Right hindlimb (tissue), 1 donor: Measurements from ENCODE around the gene LTBP1.

ENCODE experiments used
- DNase-seq: peaks from one replicate; pipeline ENCODE4 v3.0.0-alpha.2; 2018

Gene LTBP1

DNA sequence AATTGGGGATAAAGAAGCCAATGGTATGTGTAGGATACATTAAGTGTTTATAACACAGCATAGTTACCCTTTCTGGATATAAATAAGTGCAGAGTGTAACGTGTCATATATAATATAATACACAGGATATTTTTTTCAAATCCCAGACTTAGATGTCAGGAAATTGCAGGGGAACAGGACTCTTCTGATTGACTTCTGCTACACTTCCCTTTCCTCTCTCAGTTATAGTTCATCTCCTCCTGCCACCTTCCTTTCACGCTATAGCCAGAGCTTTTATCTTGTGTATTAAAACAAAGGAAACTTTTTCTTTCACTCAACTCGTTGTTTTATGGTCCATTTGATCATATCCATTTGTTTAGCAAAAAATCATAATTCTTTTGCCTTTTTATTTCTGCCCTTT, 371.7 kb downstream of the LTBP1 start:
- no peak for DNase-seq

DNA sequence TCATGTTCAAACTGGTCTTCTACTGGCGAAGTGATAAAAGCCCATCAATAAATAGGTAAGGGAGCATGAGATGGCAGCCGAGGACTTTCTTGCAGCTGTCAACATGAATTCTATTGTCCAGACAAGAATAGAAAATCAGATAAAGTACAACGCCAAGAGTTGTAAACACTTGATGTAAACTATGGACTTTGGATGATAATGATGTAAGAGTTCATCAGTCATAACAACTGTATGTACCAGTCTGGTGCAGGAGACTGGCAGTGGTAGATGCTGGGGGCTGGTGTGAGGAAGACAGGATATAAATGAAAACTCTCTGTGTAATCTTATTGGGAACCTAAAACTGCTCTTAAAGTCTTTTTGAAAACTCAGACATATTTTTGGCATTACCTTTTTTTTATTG, 373.8 kb downstream of the LTBP1 start:
- no peak for DNase-seq

DNA sequence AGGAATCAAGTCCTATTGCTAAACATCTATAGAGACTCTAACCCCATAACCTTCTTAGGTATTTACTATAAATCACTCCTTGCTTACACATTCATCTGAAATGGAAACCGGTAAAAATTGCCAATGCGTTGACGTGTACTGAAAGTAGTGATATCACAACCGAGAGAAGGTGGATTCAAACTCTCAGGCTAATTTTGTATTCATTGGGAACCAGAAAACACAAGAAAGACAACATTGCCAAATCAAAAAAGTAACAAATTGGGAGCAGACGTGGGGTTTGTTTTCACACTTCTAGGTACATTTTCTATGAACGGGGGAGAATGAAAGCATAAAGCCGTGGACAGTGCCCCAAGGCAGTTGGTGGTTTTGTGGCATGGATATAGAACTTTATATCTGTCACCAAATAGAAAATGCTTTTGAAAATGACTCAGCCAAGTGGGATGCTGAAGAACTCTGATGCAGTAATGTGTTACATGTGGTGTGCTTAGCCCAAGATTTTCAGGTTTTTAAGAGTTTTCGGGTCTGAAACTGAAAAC, 374.6 kb downstream of the LTBP1 start:
- no peak for DNase-seq

DNA sequence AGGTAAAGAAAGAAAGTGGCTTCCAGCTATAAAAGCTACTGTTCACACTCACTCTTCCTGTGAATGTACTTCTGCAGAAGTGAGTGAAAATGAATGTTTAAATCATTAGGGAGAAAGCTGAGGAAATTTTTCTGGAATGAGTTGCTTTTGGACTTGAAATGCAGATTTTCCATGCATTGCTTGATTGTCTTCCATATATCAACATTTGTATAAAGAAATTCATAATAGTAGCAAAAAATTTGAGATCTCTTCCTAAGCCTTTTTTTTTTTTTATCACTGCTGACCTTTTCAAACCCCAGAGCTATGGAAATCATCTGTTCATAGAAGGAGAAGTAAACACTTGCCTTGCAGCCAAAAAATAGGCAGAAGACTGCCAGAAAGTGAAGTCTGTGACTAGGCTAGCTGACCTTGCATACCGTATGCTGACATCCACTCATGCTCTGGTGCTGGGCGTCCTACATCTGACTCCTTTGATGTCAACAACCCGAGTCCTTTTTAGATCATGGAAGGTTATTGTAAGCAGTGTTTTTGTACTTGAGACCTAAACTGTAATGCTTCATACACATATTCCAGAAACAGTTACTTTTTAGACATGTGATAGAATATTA, 375.2 kb downstream of the LTBP1 start:
- peak; percentile 49 for DNase-seq

DNA sequence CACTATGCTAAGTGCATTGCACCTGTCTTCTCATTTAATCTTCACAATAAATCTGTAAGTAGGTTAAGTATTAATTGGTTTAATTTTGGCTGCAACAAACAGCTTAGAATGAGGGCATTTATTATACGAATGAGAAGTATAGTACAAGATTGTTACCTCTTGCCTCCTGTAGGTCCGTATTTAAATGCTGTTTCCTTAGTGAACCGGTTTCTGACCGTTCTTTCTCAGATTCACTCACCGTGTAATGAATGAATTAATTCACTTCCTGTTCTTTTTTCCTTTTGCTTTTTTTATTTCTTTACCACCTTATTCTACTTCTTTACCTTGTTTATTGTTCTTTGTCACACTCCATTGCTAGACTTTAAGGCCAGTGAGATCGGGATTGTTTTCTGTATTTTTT, 375.9 kb downstream of the LTBP1 start:
- no peak for DNase-seq

DNA sequence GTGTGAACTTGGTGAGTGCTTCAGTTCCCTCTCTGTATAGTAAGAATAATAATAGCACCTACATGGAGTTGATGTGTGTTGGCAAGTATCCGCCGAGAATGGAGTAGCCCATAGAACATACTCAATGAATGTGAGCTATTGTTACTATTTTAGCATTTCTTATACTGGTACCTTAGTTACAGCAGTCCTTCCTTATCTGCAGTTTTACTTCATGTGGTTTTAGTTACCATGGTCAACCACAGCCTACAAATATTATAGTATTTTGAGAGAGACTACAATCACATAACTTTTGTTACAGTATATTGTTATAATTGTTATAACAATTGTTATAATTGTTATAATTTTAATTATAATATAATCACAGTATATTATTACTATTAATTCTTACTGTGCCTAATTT, 377.2 kb downstream of the LTBP1 start:
- DNase-seq = no peak

DNA sequence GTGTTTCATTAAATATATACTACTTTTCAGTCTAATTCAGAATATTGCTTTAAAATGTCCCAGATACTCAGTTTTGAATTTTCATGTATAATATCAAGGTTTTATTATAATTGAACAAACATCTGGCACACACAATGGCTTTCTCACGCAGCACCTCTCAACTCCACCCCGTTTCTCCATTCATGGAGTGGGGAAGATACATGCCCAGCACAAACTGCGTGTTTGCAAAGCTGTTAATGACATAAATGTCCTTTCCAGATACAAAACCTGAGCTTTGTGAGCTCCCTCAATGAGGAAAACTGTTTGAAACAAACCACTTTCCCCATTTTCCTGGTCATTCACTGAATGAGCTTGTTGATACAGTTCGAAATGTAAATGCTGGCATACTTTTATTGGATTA, 379.3 kb downstream of the LTBP1 start:
- DNase-seq = no peak

DNA sequence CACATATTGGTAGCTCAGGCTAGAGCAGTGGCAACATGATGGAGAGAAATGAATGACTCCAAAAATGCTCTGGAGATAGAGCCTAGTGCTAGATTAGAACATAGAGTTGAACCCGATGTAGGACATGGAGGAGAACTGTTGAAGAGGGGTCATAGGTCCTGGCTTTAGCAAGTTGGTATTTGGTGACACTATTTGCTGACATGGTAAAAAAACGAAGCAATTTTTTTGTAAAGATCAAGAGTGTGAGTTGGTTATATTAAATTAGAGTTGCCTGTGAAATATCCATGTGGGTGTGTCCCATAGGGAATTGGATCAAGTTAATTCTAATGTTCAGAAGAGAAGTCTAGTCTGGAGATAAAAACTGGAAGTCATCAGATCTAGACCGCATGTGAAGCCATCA, 386.7 kb downstream of the LTBP1 start:
- DNase-seq = no peak

DNA sequence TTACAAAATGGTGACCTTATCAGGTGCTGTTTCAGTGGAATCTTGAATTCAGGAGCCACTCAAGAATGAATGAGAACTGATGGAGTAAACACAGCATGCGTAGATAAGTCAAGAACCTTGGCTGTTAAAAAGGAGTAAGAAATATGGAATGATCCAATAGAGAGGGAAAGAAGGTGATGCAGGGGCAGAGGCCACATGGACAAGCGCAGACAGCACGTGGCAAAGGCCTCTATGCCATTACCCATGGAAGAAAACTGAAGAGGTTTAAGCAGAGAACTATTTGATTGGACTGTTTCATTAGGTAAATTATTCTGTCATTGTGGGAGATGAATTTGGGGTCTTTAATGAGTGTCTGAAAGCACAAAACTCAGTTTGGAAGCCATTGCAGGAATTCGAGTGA, 387.3 kb downstream of the LTBP1 start:
- DNase-seq = no peak

DNA sequence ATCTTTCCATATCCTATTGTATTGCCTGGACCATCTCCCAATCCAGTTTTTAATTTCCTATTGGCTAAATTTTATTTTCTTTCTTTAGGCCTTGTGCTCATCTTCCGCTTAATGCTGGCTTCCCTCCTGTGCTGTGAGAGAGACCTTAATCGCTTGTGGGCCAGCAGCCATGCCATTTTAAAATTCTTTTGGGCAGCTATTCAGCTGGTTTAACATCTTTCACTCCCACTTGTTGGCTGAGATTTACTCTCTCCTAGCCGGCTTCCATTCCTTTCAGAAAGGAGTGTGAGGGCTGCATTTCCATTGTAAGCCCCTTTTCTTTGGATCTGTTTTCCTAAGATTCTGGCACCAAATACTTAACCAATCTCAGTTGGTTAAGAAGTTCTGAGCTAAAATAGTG, 388.8 kb downstream of the LTBP1 start:
- peak; percentile 53 for DNase-seq

DNA sequence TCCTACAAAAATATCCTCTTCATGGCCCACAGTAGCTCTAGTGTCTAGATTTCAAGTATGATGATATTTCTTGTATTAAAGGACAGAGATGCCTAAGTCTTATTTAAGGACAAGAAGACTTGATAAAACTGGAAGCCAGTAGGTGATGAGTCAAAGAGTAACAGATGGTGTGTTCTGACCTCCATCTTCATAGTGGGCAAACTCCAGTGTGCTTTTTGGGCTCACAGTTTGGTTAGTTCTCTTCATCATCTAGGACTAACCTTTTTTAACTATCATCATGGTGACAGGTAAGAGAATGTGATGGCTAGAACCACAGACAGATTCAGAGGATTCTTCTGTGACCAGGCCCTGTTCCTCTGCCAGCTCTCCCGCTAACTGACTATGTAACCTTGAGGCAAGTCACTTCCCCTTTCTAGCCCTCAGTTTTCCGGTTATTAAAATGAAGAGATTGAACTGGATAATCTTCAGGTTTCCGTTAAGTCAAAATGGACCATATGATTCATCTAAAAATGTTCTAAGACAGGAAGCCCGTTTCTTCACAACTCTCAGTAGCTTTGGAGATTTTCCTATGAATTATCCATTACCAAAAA, 389.4 kb downstream of the LTBP1 start:
- no peak for DNase-seq

DNA sequence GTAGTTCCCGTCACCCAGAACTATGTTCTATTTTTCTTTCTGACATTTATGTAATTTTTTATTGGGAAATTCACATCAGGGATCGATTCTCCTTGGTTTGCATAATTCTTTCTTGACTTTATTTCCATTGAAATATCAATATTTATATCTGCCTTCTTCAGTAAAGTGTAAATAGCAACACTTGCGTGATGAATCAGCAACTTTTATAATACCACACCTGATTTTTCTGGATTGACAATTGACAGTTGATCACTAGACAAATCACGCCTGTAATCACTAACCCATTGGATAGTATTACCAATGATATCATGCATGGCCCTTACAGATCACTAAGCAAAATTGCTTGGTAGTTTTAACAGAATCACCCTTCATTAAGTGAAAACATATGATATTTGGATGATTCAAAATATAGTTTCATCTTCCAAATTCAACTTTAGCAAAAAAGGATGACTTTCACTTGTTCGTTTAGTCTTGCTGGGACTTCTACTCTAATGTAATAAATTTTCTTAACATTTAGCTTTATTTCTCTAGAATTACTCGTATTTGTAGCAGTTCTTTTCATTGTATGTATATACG, 390.7 kb downstream of the LTBP1 start:
- DNase-seq = no peak

DNA sequence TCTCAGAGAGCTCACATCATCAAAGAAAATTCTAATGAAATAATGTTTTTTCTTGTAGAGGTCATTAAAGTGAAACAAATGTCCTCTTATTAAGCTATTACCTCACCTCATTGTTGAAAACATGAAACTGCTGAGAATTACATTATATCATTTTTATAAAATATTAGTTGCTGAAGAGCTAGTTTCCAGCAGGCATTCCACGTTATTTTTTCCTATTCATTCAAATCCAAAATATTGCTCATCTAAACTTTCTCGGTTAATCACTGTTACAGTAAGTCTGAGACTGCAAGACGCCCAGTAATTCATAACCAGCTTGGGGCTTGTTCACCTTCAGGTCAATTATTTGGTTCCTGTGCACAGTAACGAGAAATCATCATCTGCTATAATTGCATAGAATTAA, 391.2 kb downstream of the LTBP1 start:
- no peak for DNase-seq

DNA sequence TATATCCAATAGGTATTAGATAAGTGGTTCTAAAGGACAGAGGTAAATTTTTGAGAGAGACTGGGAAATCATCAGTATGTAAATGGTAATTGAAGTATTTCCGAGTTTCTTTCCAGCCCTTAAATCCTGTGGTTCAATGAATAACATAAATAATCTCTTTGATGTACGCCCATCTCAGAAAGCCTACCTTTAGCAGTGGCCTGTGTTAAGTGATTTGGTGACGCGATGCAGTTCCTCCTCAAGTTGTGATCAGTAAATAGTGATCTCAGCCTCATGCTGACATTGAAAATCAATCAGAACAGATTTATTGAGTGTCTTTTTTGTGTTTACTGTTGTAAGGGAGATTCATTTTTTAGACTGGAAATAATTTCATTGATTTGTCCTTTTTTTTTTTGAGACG, 392.5 kb downstream of the LTBP1 start:
- no peak for DNase-seq

DNA sequence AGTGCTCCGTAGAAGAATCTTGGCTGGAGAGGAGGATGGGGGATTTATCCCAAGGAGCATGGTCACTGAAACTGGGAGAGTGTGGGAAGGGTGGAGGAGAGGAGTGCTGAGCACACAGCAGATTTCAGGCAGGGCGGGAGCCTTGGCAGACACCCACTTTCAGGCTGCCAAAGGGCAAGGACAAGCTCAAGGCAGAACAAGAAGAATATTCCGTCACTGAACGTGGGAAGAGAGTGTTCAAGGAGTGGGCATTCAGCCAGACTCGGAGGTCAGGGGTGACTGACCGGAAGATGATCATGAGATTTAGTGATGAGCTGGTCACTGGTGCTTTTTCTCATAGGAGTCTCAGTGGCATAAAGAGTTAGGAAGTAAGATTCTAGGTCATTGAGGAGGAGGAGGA, 393.5 kb downstream of the LTBP1 start:
- DNase-seq = peak; percentile 51

DNA sequence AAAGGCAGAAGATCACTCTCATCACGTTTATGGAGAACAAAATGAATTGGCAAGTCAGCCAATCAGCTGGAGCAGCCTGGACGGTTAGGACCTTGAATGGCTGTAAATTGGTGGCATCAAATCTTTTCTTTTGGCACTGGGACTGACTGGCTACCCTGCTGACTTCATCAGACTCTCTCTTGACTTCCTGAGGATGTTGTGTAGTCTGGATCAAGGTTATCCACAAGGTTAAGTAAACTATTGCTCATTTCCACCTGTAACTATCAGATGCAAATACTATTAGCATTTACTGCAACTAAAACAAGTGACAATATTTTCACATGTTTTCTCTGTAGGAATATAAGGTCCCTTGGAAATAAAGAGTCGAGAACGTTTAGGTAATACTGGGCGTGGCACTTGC, 395.4 kb downstream of the LTBP1 start:
- no peak for DNase-seq

DNA sequence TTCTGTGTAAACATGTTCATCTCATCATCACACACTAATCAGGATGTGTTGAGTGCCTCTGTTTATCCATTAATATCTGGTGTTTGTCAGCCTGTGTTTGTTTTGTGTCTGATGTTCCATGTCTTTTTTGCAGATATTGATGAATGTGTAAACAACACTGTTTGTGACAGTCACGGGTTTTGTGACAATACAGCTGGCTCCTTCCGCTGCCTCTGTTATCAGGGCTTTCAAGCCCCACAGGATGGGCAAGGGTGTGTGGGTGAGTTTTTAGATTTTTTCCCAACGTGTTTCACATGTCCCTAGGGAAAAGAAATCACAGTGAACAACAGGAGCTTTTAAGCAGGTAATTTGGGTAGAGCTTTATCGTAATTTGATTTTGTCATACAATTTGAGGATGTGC, 396.0 kb downstream of the LTBP1 start:
- DNase-seq = no peak

DNA sequence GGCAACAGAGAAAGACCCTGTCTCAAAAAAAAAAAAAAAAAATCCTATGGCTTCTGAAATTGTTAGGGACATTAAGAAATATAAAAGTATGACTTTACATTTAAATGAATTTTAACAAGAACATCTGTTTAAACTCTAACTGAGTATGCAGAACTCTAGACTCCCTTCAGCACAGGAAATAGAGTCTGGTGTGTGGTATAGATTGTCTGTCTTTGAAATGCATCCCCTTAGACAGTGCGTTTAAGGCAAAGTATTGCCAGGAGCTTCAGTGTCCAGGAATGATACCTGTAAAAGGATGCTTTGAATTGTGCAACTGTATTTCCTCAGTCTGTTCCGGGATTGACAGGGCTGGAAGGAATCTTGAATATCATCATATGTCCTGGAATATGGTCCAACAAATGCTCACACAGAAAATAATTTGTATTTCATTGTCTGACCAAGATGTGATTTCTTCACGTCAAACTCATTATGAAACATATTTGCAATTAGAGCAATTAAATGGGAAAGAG, 396.7 kb downstream of the LTBP1 start:
- no peak for DNase-seq

DNA sequence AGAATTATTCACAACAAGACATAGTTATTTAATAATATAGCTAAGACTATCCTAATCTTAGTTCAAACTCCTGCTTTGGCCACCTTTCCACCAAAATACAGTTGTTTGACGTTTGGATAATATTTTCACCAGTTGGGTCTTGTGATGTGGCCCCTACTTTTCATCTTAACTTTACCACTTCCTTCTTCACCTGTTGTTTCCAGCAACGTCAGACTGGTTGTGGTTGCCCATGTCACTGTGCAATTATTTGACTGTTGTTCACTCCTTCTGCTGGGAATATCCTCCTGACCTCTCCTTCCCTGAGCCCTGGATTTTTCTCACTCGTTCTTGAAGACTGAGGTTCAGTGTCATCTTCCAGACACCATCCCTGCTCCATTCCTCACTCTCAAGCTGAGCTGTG, 397.5 kb downstream of the LTBP1 start:
- no peak for DNase-seq

DNA sequence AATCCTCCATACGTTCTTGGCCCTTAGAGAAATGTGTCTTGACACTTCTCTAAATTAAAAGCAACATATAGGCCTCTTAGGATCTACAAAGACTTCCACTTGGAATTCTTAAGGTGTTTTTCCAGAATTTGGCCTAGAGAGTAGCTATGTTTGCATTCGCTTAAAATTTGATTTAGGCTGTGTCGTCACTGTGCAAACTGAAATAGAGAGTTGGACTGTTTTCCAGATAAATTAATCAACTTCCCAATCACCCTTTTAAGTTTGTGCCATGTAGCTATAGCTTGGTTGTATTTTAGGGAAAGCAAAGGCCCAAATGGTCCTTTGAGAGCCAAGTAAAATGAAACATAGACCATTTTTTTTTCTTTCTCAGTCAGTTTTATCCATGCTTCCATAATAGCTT, 401.1 kb downstream of the LTBP1 start:
- no peak for DNase-seq

DNA sequence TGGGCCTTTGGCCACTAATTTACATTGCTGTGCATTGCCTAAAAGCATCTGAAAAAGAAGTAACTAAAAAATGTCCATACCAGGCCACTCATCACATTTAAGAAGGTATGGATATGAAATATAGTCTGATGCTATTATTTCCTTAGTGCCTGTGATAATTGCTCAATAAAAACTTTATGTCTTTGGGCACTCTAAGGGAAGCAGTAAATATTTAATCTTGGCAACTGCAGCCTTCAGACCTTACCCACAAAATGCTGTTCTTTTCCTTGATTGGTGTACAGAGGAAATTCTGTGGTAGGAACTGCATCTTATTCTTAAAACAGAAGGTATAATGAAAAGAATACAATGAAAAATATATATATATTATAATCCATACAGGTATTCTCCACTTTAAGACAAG, 403.9 kb downstream of the LTBP1 start:
- no peak for DNase-seq

DNA sequence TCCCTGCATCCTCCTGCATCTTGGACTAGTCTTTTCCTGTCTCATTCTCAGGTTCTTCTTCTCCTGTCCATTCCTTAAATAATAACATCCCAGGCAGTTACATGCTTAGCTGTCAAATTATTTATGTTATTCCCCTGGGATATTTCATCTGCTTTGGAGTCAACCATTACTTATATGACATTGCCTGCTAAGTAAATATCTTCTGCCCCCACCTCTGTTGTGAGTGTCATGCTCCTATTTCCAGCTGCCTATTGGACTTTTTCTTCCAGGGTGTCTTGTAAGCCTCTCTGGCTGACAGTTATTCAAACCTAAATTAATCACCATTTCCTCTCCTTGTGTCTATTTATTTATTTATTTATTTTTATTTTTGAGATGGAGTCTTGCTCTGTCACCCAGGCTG, 405.0 kb downstream of the LTBP1 start:
- DNase-seq = no peak

DNA sequence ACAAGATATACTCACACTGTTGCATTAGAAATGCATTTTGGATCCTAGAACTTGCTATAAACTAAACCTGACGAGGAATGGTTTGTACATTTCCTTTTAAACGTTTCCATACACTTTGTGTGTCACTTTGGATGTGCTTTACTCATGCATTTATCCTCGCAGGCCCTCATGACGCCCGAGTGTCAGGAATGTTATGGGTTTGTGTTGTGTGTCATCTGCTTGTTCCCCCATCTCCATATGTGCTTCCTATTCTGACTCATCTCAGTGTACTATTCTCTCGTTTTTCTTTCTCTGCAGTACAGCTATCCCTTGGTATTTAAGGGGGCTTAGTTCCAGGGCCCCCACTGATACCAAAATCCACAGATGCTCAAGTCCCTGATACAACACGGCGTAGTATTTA, 408.2 kb downstream of the LTBP1 start:
- no peak for DNase-seq

DNA sequence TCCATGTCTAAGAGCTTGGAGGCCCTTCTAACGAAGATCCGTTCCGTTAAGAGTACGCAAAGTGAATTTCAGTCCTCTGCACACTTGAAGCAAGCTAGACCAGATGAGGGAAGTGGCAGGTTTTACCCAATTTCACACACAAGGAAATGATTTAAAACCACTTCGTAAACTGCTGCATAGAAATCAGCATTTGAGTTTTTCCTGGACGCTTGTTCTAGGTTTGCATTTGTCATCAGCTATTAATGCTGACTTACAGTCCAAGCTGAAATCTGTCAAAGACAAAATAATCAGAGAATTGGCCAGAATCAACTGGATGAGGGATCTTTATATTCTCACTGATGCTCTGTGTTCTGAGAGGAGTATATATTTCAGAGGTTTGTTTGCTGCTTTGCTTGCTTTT, 412.1 kb downstream of the LTBP1 start:
- DNase-seq = no peak
